Sigmoid colon (tissue), 4 donors: ENCODE results near the gene RDX.

Experiments used
- EP300 ChIP-seq, 4 donors: sonication (generic); formaldehyde crosslinking; IDR thresholded peaks; one replicate each; pipeline ENCODE4 v1.6.1; 2017; ENCODE audit warnings: antibody characterized with exemption in 4 of 4
- POLR2A ChIP-seq, 2 donors: fragments of 450-650 bp; IDR thresholded peaks; one replicate each; pipeline ENCODE4 v1.6.1; 2016; ENCODE audit warnings: antibody characterized with exemption in 2 of 2, mild to moderate bottlenecking in 2 of 2, moderate library complexity in 2 of 2
- POLR2AphosphoS5 ChIP-seq, 4 donors: sonication (generic); formaldehyde crosslinking; IDR thresholded peaks; one replicate each; pipeline ENCODE4 v1.6.1; 2017; ENCODE audit warnings: antibody characterized with exemption in 4 of 4
- TF ChIP-seq, protein P1 (sequence below), 4 experiments: fragments of 450-650 bp in 3 of 4; fragments of 200-600 bp in 1 of 4; IDR thresholded peaks; one replicate each; pipeline ENCODE4 v1.5.1; 2016 to 2019; ENCODE audit warnings: antibody characterized with exemption in 4 of 4, mild to moderate bottlenecking in 3 of 4, moderate library complexity in 2 of 4

GRCh38 chr11:110219006-110219785, 77.2 kb downstream of the RDX start:
- TF ChIP-seq, protein P1, sequence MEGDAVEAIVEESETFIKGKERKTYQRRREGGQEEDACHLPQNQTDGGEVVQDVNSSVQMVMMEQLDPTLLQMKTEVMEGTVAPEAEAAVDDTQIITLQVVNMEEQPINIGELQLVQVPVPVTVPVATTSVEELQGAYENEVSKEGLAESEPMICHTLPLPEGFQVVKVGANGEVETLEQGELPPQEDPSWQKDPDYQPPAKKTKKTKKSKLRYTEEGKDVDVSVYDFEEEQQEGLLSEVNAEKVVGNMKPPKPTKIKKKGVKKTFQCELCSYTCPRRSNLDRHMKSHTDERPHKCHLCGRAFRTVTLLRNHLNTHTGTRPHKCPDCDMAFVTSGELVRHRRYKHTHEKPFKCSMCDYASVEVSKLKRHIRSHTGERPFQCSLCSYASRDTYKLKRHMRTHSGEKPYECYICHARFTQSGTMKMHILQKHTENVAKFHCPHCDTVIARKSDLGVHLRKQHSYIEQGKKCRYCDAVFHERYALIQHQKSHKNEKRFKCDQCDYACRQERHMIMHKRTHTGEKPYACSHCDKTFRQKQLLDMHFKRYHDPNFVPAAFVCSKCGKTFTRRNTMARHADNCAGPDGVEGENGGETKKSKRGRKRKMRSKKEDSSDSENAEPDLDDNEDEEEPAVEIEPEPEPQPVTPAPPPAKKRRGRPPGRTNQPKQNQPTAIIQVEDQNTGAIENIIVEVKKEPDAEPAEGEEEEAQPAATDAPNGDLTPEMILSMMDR (IDR thresholded peaks at IDR 0.05): no peak
- no peak for TF ChIP-seq POLR2AphosphoS5 (IDR thresholded peaks at IDR 0.05)
- no peak for TF ChIP-seq POLR2A (IDR thresholded peaks at IDR 0.05)
- no peak for TF ChIP-seq EP300 (IDR thresholded peaks at IDR 0.05)
